Measurements from ENCODE around the gene FHAD1.

The FHAD1 gene

GRCh38 chr1:15441247-15441646 is 194.2 kb downstream of the FHAD1 start:
- no peak overlapping the region for H3K4me3 ChIP-seq (ENCODE audit: low read length)
- H2AFZ ChIP-seq (ENCODE audit: low read length): no peak overlapping the region
- no peak for DNase-seq
- no peaks in the 10 kb centered on the region for H3K79me2 ChIP-seq (ENCODE audit: low read length)
- no peaks in the 10 kb centered on the region for H3K9me3 ChIP-seq (replicated peaks; ENCODE audit: insufficient read depth, low read length)
- H4K20me1 ChIP-seq (ENCODE audit: insufficient read depth, low read length): no peaks in the 10 kb centered on the region
- TF ChIP-seq, protein P1, sequence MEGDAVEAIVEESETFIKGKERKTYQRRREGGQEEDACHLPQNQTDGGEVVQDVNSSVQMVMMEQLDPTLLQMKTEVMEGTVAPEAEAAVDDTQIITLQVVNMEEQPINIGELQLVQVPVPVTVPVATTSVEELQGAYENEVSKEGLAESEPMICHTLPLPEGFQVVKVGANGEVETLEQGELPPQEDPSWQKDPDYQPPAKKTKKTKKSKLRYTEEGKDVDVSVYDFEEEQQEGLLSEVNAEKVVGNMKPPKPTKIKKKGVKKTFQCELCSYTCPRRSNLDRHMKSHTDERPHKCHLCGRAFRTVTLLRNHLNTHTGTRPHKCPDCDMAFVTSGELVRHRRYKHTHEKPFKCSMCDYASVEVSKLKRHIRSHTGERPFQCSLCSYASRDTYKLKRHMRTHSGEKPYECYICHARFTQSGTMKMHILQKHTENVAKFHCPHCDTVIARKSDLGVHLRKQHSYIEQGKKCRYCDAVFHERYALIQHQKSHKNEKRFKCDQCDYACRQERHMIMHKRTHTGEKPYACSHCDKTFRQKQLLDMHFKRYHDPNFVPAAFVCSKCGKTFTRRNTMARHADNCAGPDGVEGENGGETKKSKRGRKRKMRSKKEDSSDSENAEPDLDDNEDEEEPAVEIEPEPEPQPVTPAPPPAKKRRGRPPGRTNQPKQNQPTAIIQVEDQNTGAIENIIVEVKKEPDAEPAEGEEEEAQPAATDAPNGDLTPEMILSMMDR (IDR thresholded peaks at IDR 0.05; ENCODE audit: low read length): no peak
- no peak for TF ChIP-seq EZH2 (optimal IDR thresholded peaks at IDR 0.05; ENCODE audit: low read depth, low read length)
- no peak for TF ChIP-seq EZH2phosphoT487 (IDR thresholded peaks at IDR 0.05; ENCODE audit: low read length)
- no peaks in the 10 kb centered on the region for H3K9me2 ChIP-seq (replicated peaks; ENCODE audit: insufficient read depth, low read length)
- no peaks in the 10 kb centered on the region for H3K36me3 ChIP-seq (replicated peaks; ENCODE audit: insufficient read depth, low read length)
- H3K9ac ChIP-seq (ENCODE audit: low read length): no peak overlapping the region
- H3K4me1 ChIP-seq (ENCODE audit: low read length): no peaks in the 10 kb centered on the region
- no peak overlapping the region for H3K27ac ChIP-seq (ENCODE audit: low read length)
- no peaks in the 10 kb centered on the region for H3F3A ChIP-seq (ENCODE audit: insufficient read depth, low read length)
- no peak overlapping the region for H3K4me2 ChIP-seq (ENCODE audit: low read depth, low read length)
- no peaks in the 10 kb centered on the region for H3K27me3 ChIP-seq (replicated peaks; ENCODE audit: insufficient read depth, low read length)

GRCh38 chr1:15442119-15442518 is 195.1 kb downstream of the FHAD1 start:
- Histone ChIP-seq H3K9me2 (replicated peaks; ENCODE audit: insufficient read depth, low read length) (no peaks in the 10 kb centered on the region), H3K9ac (ENCODE audit: low read length) (no peak overlapping the region), H3K36me3 (replicated peaks; ENCODE audit: insufficient read depth, low read length) (no peaks in the 10 kb centered on the region), H3K4me3 (ENCODE audit: low read length) (no peak overlapping the region), H3K79me2 (ENCODE audit: low read length) (no peaks in the 10 kb centered on the region), H3K27me3 (replicated peaks; ENCODE audit: insufficient read depth, low read length) (peaks cover 4% of the 10 kb centered on the region; the same call in 1 of the 2 replicates), H3K9me3 (replicated peaks; ENCODE audit: insufficient read depth, low read length) (no peaks in the 10 kb centered on the region), H3K4me2 (ENCODE audit: low read depth, low read length) (no peak overlapping the region), H2AFZ (ENCODE audit: low read length) (no peak overlapping the region), H4K20me1 (ENCODE audit: insufficient read depth, low read length) (no peaks in the 10 kb centered on the region), H3K27ac (ENCODE audit: low read length) (no peak overlapping the region), H3F3A (ENCODE audit: insufficient read depth, low read length) (no peaks in the 10 kb centered on the region), H3K4me1 (ENCODE audit: low read length) (no peaks in the 10 kb centered on the region)
- DNase-seq: no peak
- TF ChIP-seq, protein P1 (IDR thresholded peaks at IDR 0.05; ENCODE audit: low read length): no peak
- TF ChIP-seq EZH2phosphoT487 (IDR thresholded peaks at IDR 0.05; ENCODE audit: low read length) (no peak), EZH2 (optimal IDR thresholded peaks at IDR 0.05; ENCODE audit: low read depth, low read length) (no peak)

DNA sequence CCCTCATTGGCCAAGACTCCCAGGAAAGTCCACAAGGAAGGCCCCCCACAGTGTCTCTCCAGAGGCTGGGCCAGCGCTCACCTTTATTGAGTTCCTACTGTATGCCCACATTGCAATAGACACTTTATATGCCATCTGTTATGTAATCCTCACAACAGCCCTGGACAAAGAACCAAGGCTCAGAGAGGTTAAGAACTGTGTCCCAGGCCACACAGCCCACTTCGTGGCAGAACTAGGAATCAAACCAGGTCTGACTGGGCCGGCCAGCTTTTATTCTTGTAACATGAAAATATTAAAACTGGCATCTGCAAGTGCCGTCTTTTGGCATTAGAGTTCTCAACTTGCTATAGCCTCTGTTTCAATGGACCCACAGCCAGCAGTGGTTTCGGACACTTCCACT is 195.7 kb downstream of the FHAD1 start:
- Histone ChIP-seq H3K27me3 (replicated peaks; ENCODE audit: insufficient read depth, low read length) (peaks cover 8% of the 10 kb centered on the region; the same call in 1 of the 2 replicates), H2AFZ (ENCODE audit: low read length) (no peak overlapping the region), H3K9ac (ENCODE audit: low read length) (no peak overlapping the region), H3K9me2 (replicated peaks; ENCODE audit: insufficient read depth, low read length) (no peaks in the 10 kb centered on the region), H3K36me3 (replicated peaks; ENCODE audit: insufficient read depth, low read length) (no peaks in the 10 kb centered on the region), H3K4me3 (ENCODE audit: low read length) (no peak overlapping the region), H4K20me1 (ENCODE audit: insufficient read depth, low read length) (no peaks in the 10 kb centered on the region), H3F3A (ENCODE audit: insufficient read depth, low read length) (no peaks in the 10 kb centered on the region), H3K4me2 (ENCODE audit: low read depth, low read length) (no peak overlapping the region), H3K4me1 (ENCODE audit: low read length) (no peaks in the 10 kb centered on the region), H3K9me3 (replicated peaks; ENCODE audit: insufficient read depth, low read length) (no peaks in the 10 kb centered on the region), H3K27ac (ENCODE audit: low read length) (no peak overlapping the region), H3K79me2 (ENCODE audit: low read length) (no peaks in the 10 kb centered on the region)
- TF ChIP-seq EZH2 (optimal IDR thresholded peaks at IDR 0.05; ENCODE audit: low read depth, low read length) (no peak), EZH2phosphoT487 (IDR thresholded peaks at IDR 0.05; ENCODE audit: low read length) (no peak)
- TF ChIP-seq, protein P1 (IDR thresholded peaks at IDR 0.05; ENCODE audit: low read length): no peak
- DNase-seq: no peak

Data from MM.1S (cell line).